B cell (primary cell): ENCODE data around the gene ANKRD44. TPM values are rescaled to one million over a fixed set of nuclear protein-coding genes. Genes with fewer than 3 reads are reported as not detected.

ENCODE experiments used
- ATAC-seq: fragments of 200-7000 bp; cut with Tn5 transposase; one replicate; pipeline ENCODE4 v1.10.0; 2021; ENCODE audit warnings: low read depth, mild to moderate bottlenecking, moderate number of reproducible peaks, moderate library complexity
- CTCF ChIA-PET: fragments of 350-600 bp; sonication (Branson Sonifier 250); formaldehyde crosslinking; loops from one replicate; lab custom pipeline; 2021; ENCODE audit warnings: antibody characterized with exemption, inconsistent platforms; lab: Charles Lee
- POLR2A ChIA-PET: fragments of 350-600 bp; sonication (Branson Sonifier 250); formaldehyde crosslinking; loops from one replicate; lab custom pipeline; 2021; ENCODE audit warnings: antibody characterized with exemption; lab: Charles Lee
- DNase-seq: peaks from one replicate; pipeline ENCODE4 v3.0.0; 2013
- H2AFZ ChIP-seq: 2 replicates; pipeline ENCODE4 v1.6.1; 2012; ENCODE audit warnings: mild to moderate bottlenecking, low read depth, low read length; ENCODE audit not compliant: insufficient read depth, poor library complexity, severe bottlenecking
- H3K27ac ChIP-seq, 2 donors: 1 replicate in 1 of 2; 2 replicates in 1 of 2; pipeline ENCODE4 v1.5.1; 2012 to 2013; ENCODE audit warnings: low read length in 2 of 2, mild to moderate bottlenecking in 2 of 2, moderate library complexity in 1 of 2
- H3K27me3 ChIP-seq, 4 experiments: fragments of 200-600 bp in 1 of 4; sonication (generic) in 1 of 4; replicated peaks in 1 of 4; 1 replicate in 2 of 4; 2 replicates in 2 of 4; pipeline versions ENCODE4 v1.6.1 to v1.7.0; 2013 to 2016; ENCODE audit warnings: low read length in 3 of 4, mild to moderate bottlenecking in 2 of 4, mixed read lengths in 1 of 4, moderate library complexity in 1 of 4; ENCODE audit not compliant: insufficient read depth in 4 of 4, control insufficient read depth in 3 of 4; ENCODE audit errors: control extremely low read depth in 1 of 4
- H3K36me3 ChIP-seq, 2 experiments: replicated peaks in 1 of 2; 1 replicate in 1 of 2; 2 replicates in 1 of 2; pipeline versions ENCODE4 v1.6.1 to v1.7.1; 2013; ENCODE audit warnings: low read length in 1 of 2; ENCODE audit not compliant: insufficient read depth in 2 of 2, control insufficient read depth in 1 of 2; ENCODE audit errors: control extremely low read depth in 1 of 2, extremely low read depth in 1 of 2
- H3K4me1 ChIP-seq, 2 donors: fragments of 200-600 bp in 1 of 2; sonication (generic) in 1 of 2; 1 replicate in 1 of 2; 2 replicates in 1 of 2; pipeline versions ENCODE4 v1.5.1 to v1.6.1; 2013 to 2017; ENCODE audit warnings: low read length in 2 of 2; ENCODE audit not compliant: control insufficient read depth in 2 of 2, insufficient read depth in 2 of 2
- H3K4me2 ChIP-seq: replicated peaks from 2 replicates; pipeline ENCODE3; 2012; ENCODE audit warnings: mild to moderate bottlenecking, low read depth, low read length; ENCODE audit not compliant: poor library complexity, severe bottlenecking
- H3K4me3 ChIP-seq, 5 experiments: fragments of 200-600 bp in 1 of 5; sonication (generic) in 1 of 5; 1 replicate in 3 of 5; 2 replicates in 2 of 5; pipeline versions ENCODE4 v1.5.1 to v1.7.0; 2011 to 2016; ENCODE audit warnings: low read length in 4 of 5, mild to moderate bottlenecking in 4 of 5, low read depth in 2 of 5, control low read depth in 1 of 5, moderate library complexity in 1 of 5; ENCODE audit not compliant: insufficient read depth in 1 of 5; ENCODE audit errors: control extremely low read depth in 1 of 5, extremely low read depth in 1 of 5
- H3K79me2 ChIP-seq: fragments of 200-600 bp; sonication (generic); one replicate; pipeline ENCODE4 v1.6.0; 2016; ENCODE audit warnings: low read length; ENCODE audit not compliant: control insufficient read depth, insufficient read depth
- H3K9ac ChIP-seq: fragments of 200-600 bp; sonication (generic); 2 replicates; pipeline ENCODE4 v1.6.1; 2017; ENCODE audit warnings: mild to moderate bottlenecking, low read length, moderate library complexity
- H3K9me3 ChIP-seq, 3 donors: one replicate each; pipeline versions ENCODE4 v1.6.1 to v1.7.1; 2013; ENCODE audit warnings: low read length in 2 of 3; ENCODE audit not compliant: control insufficient read depth in 2 of 3, insufficient read depth in 1 of 3; ENCODE audit errors: control extremely low read depth in 1 of 3
- H4K20me1 ChIP-seq: 2 replicates; pipeline ENCODE4 v1.6.0; 2012; ENCODE audit warnings: mild to moderate bottlenecking, low read length; ENCODE audit not compliant: insufficient read depth, control insufficient read depth, poor library complexity, severe bottlenecking
- H3K27ac Mint-ChIP-seq: one replicate; pipeline ENCODE4 v1.8.0; 2021; ENCODE audit warnings: mixed read lengths
- H3K27me3 Mint-ChIP-seq: one replicate; pipeline ENCODE4 v1.8.0; 2021; ENCODE audit warnings: mixed read lengths
- H3K4me1 Mint-ChIP-seq: one replicate; pipeline ENCODE4 v1.8.0; 2021; ENCODE audit warnings: mixed read lengths
- H3K4me3 Mint-ChIP-seq: one replicate; pipeline ENCODE4 v1.8.0; 2021; ENCODE audit warnings: mixed read lengths
- H3K9me3 Mint-ChIP-seq: one replicate; pipeline ENCODE4 v1.8.0; 2022; ENCODE audit warnings: mixed read lengths; ENCODE audit not compliant: insufficient read depth
- EZH2 ChIP-seq: IDR thresholded peaks from 2 replicates; pipeline ENCODE4 v1.6.1; 2012; ENCODE audit warnings: borderline replicate concordance, low read depth, mild to moderate bottlenecking, moderate library complexity, low read length; ENCODE audit not compliant: insufficient read depth, poor library complexity, severe bottlenecking
- WGBS: methylation state at CpG from one replicate; pipeline ENCODE4 v1.1.5; 2013; ENCODE audit warnings: missing lambda C conversion rate; ENCODE audit not compliant: insufficient coverage; 5-methylcytosine and 5-hydroxymethylcytosine counted together
- intact Hi-C: fragments of 100-400 bp; cut with micrococcal nuclease; formaldehyde crosslinking; loops from one replicate; pipeline ENCODE4 v1.10.0; 2022
- polyA plus RNA-seq: library from polyadenylated mRNA; depleted of rRNA; stranded (reverse); fragments of >200 nt; gene quantifications from 2 replicates; pipeline ENCODE4 v1.2.3, GENCODE V29; 2012
- total RNA-seq, 2 donors: library from RNA; stranded (reverse); fragments of 120-200 nt in 1 of 2; gene quantifications; 1 replicate in 1 of 2; 2 replicates in 1 of 2; pipeline versions ENCODE4 v1.2.3 to v1.2.4, GENCODE V29; 2013 to 2022
- TF ChIP-seq, protein P1 (sequence below): fragments of 200-600 bp; IDR thresholded peaks from one replicate; pipeline ENCODE4 v1.8.0; 2022; ENCODE audit warnings: antibody characterized with exemption, mild to moderate bottlenecking

Gene ANKRD44
- total and polyA plus RNA-seq, 2 donors (not counting 1 experiment from before 2014, with no cell fraction given) = 92.6 to 457 TPM

DNA sequence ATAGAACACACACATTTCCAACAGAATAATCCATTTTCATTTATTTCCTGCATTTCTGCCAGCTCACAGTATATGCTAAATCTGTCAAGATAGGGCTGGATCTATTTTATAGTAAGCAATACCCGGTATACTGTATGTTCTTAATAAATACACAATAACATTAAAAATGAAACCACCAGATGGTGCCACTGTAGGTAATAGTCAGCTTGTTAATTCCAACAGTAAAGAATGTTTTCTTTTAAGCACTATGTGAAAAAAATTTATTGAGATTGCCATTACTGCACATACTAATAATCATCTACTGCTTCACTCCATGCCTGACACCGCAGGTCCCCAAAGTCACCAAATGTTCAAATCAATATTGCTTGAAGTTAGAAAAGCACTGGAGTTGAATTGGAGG is 252.6 kb downstream of the ANKRD44 start:
- peaks cover 0 to 5% (median 5%) of the 10 kb centered on the region in 3 donors for H3K9me3 ChIP-seq
- peaks cover 4% of the 10 kb centered on the region for H3K79me2 ChIP-seq
- no peak overlapping the region for H2AFZ ChIP-seq
- no peak overlapping the region for H3K4me3 Mint-ChIP-seq
- DNase-seq = no peak
- POLR2A ChIA-PET = no interaction called here
- H3K4me1 Mint-ChIP-seq = peaks cover 3% of the 10 kb centered on the region
- H3K36me3 ChIP-seq = peaks cover 26 to 75% of the 10 kb centered on the region in 2 experiments
- H3K4me3 ChIP-seq = no peak overlapping the region
- H4K20me1 ChIP-seq = peaks cover 11% of the 10 kb centered on the region
- no peak overlapping the region for H3K9ac ChIP-seq
- H3K9me3 Mint-ChIP-seq = peaks cover 9% of the 10 kb centered on the region
- no peak for ATAC-seq
- no peaks in the 10 kb centered on the region for H3K4me1 ChIP-seq
- H3K4me2 ChIP-seq = no peak overlapping the region
- WGBS = no CpG with 5 or more reads among the region's 2 CpGs
- CTCF ChIA-PET = interaction anchor here (0.6 to 1.6 kb wide), 5 partner anchors 55 to 356 kb away, joined by 3 to 6 read pairs (median 3); no protein-coding TSS in a partner anchor
- no peak overlapping the region for H3K27ac ChIP-seq
- intact Hi-C loops = loop anchor here (2.0 kb wide), 1 partner anchor 13 kb away; no protein-coding TSS in a partner anchor
- peak overlapping the region; percentile 20 for H3K27ac Mint-ChIP-seq
- TF ChIP-seq, protein P1, sequence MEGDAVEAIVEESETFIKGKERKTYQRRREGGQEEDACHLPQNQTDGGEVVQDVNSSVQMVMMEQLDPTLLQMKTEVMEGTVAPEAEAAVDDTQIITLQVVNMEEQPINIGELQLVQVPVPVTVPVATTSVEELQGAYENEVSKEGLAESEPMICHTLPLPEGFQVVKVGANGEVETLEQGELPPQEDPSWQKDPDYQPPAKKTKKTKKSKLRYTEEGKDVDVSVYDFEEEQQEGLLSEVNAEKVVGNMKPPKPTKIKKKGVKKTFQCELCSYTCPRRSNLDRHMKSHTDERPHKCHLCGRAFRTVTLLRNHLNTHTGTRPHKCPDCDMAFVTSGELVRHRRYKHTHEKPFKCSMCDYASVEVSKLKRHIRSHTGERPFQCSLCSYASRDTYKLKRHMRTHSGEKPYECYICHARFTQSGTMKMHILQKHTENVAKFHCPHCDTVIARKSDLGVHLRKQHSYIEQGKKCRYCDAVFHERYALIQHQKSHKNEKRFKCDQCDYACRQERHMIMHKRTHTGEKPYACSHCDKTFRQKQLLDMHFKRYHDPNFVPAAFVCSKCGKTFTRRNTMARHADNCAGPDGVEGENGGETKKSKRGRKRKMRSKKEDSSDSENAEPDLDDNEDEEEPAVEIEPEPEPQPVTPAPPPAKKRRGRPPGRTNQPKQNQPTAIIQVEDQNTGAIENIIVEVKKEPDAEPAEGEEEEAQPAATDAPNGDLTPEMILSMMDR = no peak
- no peak for TF ChIP-seq EZH2
- no peaks in the 10 kb centered on the region for H3K27me3 ChIP-seq
- H3K27me3 Mint-ChIP-seq = no peaks in the 10 kb centered on the region

DNA sequence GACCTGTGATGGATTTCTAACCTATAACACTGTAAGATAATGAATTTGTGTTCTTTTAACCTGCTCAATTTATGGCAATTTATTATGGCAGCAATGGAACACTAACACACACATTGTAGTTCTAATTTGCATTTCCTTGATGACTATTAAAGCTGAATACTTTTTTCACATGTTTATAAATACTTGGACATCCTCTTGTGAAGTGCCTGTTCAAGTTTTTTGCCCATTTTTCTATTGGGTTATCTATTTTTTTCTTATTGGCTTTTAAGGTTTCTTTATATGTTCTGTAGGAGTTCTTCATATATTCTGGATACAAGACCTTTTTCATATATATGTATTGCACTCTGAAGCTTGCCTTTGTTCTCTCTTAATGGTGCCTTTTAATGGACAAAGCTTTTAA is 255.5 kb downstream of the ANKRD44 start:
- ChIA-PET CTCF (interaction anchor here (0.5 kb wide), 1 partner anchor 263 kb away, joined by 3 read pairs; no protein-coding TSS in a partner anchor), POLR2A (no interaction called here)
- H3K27ac ChIP-seq = no peak overlapping the region
- no peak overlapping the region for H3K4me3 Mint-ChIP-seq
- no peaks in the 10 kb centered on the region for H3K27me3 ChIP-seq
- DNase-seq (no peak), ATAC-seq (no peak)
- H3K27ac Mint-ChIP-seq = peak overlapping the region; percentile 53
- H3K4me3 ChIP-seq = no peak overlapping the region
- H3K4me1 ChIP-seq = no peaks in the 10 kb centered on the region
- H3K9me3 ChIP-seq = peaks cover 3 to 5% (median 5%) of the 10 kb centered on the region in 3 donors
- H3K79me2 ChIP-seq = no peaks in the 10 kb centered on the region
- H3K4me2 ChIP-seq = no peak overlapping the region
- no peaks in the 10 kb centered on the region for H3K4me1 Mint-ChIP-seq
- H3K36me3 ChIP-seq = peaks cover 30 to 77% of the 10 kb centered on the region in 2 experiments
- no peak overlapping the region for H3K9ac ChIP-seq
- H4K20me1 ChIP-seq = no peaks in the 10 kb centered on the region
- peaks cover 9% of the 10 kb centered on the region for H3K9me3 Mint-ChIP-seq
- no peak for TF ChIP-seq EZH2
- TF ChIP-seq, protein P1 = no peak
- H2AFZ ChIP-seq = no peak overlapping the region
- H3K27me3 Mint-ChIP-seq = no peaks in the 10 kb centered on the region
- intact Hi-C loops = no loop called here
